SK-N-MC (cell line): Measurements from ENCODE around the gene NMRK1.

ENCODE experiments used
- EZH2 ChIP-seq: fragments of 200-600 bp; sonication (generic); IDR thresholded peaks from one replicate; pipeline ENCODE4 v1.6.1; 2017; ENCODE audit warnings: antibody characterized with exemption
- FOXP2 ChIP-seq: optimal IDR thresholded peaks from 2 replicates; pipeline ENCODE3; 2011; ENCODE audit warnings: mild to moderate bottlenecking, moderate library complexity; ENCODE audit not compliant: insufficient read depth; ENCODE audit errors: extremely low read length, control extremely low read depth
- POLR2AphosphoS5 ChIP-seq: IDR thresholded peaks from 2 replicates; pipeline ENCODE4 v1.6.1; 2012; ENCODE audit warnings: mild to moderate bottlenecking, low read depth, low read length, borderline replicate concordance

DNA sequence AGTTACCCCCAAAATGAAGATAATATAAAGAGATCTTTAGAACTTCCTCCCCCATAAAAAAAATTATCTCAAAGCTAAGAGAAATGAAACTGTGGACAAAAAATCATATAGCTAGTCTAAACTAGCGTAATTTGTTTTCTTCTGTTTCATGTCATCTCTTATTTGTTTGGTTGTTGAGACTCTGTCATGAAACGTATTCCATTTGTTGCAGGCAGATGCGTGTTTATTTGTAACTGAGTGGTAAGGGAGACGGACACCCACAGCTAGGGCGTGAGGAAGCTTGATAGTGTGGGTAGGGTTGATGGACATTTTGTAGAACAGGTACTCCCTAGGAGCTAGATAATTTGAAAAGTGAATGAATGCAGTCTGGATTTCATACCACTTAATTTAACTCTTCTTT is 42.2 kb upstream of the NMRK1 start:
- TF ChIP-seq POLR2AphosphoS5 (no peak), FOXP2 (no peak), EZH2 (no peak)
